Measurements from ENCODE around the gene RNASEH2A.

GRCh38 chr19:12840091-12841079, 34.0 kb downstream of the RNASEH2A start:
- TF ChIP-seq CTCF (IDR thresholded peaks at IDR 0.05) = no peak
- TF ChIP-seq POLR2A (IDR thresholded peaks at IDR 0.05) = no peak
